Measurements from ENCODE around the gene MEAK7. TPM values are rescaled to one million over a fixed set of nuclear protein-coding genes. Genes with fewer than 3 reads are reported as not detected.

The MEAK7 gene
- total and polyA plus RNA-seq, 2 of the 8 experiments (the other 6 are each of a cell fraction or from before 2014, with no cell fraction given): 9.6 to 19.6 TPM

DNA sequence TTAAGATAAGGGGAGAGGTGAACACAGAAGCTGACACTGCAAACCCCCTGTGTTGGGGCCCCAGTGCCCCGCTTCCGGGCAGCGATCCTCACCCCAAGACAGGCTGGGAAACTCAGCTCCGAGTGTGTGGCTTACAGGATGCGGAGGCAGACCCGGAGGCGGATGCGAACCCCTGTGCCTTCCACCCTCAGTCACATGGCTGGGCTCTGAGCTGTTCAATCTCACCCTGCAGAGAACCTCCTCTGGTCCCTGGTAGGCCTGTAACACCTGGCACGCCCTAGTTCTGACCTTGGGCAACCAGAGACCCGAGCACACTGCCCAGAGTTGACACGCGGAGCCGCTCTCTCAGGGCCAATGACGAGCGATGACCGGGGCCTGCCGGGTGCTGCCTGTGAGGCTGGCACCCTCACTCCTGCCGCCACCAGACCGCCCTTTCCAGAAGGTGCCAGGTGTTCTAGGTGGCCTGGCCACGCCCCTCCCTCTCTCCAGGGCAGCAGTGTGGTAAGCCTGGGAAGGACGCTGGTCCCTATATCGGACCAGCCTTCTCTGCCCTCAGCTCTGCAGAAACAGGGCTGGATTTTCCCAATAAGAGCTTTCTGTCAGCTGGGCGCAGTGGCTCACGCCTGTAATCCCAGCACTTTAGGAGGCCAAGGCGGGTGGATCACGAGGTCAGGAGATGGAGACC lies 23.3 kb downstream of the MEAK7 start (continued):
- TF ChIP-seq, protein P1, sequence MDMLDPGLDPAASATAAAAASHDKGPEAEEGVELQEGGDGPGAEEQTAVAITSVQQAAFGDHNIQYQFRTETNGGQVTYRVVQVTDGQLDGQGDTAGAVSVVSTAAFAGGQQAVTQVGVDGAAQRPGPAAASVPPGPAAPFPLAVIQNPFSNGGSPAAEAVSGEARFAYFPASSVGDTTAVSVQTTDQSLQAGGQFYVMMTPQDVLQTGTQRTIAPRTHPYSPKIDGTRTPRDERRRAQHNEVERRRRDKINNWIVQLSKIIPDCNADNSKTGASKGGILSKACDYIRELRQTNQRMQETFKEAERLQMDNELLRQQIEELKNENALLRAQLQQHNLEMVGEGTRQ (IDR thresholded peaks at IDR 0.05; ENCODE audit: low read length): no peak
- TF ChIP-seq SP1 (IDR thresholded peaks at IDR 0.05; ENCODE audit: low read depth, low read length): no peak
